ENCODE data around the gene CTNNA2.

The CTNNA2 gene

DNA sequence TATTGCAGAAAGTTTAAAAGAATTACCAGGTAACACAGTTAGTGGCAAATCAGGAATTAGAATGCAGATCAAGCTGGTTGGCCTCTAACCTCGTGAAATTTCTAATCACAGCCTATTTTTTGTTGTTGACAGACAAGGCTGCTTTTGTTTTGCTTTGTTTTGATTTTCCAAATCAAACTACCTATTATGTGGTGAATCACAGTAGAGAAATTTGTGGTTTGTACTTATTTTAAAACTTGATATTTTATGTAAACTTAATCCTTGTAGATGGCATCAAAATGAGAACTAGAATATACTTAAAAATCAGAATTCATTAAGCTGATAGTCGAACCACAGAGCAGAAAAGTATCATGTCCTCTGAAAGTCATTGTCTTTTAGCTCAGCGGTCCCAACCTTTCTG, 258.1 kb downstream of the CTNNA2 start:
- DNase-seq = no peak
- no peak for ATAC-seq
- Mint-ChIP-seq H3K36me3 (ENCODE audit: low read depth) (no peaks in the 10 kb centered on the region), H3K9me3 (peaks cover 4% of the 10 kb centered on the region), H3K4me3 (no peak overlapping the region), H3K27ac (no peak overlapping the region), H3K4me1 (no peaks in the 10 kb centered on the region), H3K27me3 (no peaks in the 10 kb centered on the region)

- no peak overlapping the region for H3K27ac Mint-ChIP-seq
- no peaks in the 10 kb centered on the region for H3K27me3 Mint-ChIP-seq
- peaks cover 4% of the 10 kb centered on the region for H3K9me3 Mint-ChIP-seq
- no peak overlapping the region for H3K4me3 Mint-ChIP-seq
- no peaks in the 10 kb centered on the region for H3K4me1 Mint-ChIP-seq
- no peak for DNase-seq
- no peak for ATAC-seq
- H3K36me3 Mint-ChIP-seq (ENCODE audit: low read depth) = no peaks in the 10 kb centered on the region
Observed at GRCh38 chr2:79771493-79771892, 258.6 kb downstream of the CTNNA2 start.

DNA sequence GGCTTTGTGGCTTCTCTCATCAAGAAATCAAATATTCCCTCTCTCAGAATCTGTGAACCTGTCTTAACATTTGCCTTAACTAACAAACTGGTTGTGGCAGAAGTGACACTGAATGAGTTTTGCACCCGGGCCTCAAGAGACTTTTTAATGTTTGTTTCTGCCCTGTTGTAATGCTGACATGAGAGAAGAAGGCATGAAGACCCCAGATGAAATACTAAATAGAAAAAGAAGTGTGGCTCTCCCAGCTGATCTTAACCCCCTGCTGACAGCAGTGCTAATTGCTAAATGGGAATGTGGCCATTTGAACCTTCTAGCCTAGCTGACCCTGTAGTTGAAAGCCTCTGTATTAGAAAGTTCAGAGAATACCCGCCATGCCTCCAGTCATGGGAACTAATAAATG, 261.2 kb downstream of the CTNNA2 start:
- no peaks in the 10 kb centered on the region for H3K9me3 Mint-ChIP-seq
- H3K36me3 Mint-ChIP-seq (ENCODE audit: low read depth) = no peaks in the 10 kb centered on the region
- H3K27ac Mint-ChIP-seq = no peak overlapping the region
- ATAC-seq = no peak
- H3K27me3 Mint-ChIP-seq = no peaks in the 10 kb centered on the region
- no peak for DNase-seq
- H3K4me1 Mint-ChIP-seq = no peaks in the 10 kb centered on the region
- H3K4me3 Mint-ChIP-seq = no peak overlapping the region

DNA sequence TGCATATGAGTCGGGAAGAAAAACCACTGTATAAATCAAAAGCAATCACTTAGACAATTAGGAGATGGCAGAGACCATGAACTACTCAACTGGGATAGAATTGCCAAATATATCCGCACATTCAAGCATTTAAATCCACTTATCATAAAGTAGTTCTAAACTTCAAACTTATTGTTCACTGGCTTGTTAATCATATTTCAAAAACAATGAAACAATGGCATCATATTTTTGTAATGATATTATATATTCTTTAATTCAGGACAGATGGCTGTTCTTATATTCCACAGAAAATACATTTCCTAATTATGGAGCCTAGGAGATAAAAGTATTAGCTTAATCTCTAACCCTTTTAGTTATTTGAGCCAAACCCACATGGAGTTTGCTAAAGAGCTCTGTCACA, 263.6 kb downstream of the CTNNA2 start:
- no peaks in the 10 kb centered on the region for H3K4me1 Mint-ChIP-seq
- H3K9me3 Mint-ChIP-seq = no peaks in the 10 kb centered on the region
- H3K27me3 Mint-ChIP-seq = no peaks in the 10 kb centered on the region
- H3K27ac Mint-ChIP-seq = no peak overlapping the region
- no peak for ATAC-seq
- H3K36me3 Mint-ChIP-seq (ENCODE audit: low read depth) = no peaks in the 10 kb centered on the region
- DNase-seq = no peak
- H3K4me3 Mint-ChIP-seq = no peak overlapping the region

DNA sequence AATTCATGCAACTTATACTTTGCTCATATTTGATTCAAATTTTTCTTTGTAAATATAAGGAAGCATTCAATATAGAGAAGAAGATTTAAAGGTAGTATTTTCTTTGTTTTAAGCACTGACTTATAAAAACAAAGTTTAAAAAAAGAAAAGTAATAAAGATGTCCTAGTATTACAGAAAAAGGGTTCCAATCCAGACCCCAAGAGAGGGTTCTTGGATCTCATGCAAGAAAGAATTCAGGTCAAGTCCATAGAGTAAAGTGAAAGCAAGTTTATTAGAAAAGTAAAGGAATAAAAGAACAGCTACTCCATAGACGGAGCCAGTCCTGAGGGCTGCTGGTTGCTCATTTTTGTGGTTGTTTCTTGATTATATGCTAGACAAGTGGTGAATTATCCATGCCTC, 267.9 kb downstream of the CTNNA2 start:
- H3K36me3 Mint-ChIP-seq (ENCODE audit: low read depth) = no peaks in the 10 kb centered on the region
- H3K9me3 Mint-ChIP-seq = peaks cover 4% of the 10 kb centered on the region
- ATAC-seq (no peak), DNase-seq (no peak)
- no peaks in the 10 kb centered on the region for H3K27me3 Mint-ChIP-seq
- no peak overlapping the region for H3K4me3 Mint-ChIP-seq
- no peaks in the 10 kb centered on the region for H3K4me1 Mint-ChIP-seq
- no peak overlapping the region for H3K27ac Mint-ChIP-seq

DNA sequence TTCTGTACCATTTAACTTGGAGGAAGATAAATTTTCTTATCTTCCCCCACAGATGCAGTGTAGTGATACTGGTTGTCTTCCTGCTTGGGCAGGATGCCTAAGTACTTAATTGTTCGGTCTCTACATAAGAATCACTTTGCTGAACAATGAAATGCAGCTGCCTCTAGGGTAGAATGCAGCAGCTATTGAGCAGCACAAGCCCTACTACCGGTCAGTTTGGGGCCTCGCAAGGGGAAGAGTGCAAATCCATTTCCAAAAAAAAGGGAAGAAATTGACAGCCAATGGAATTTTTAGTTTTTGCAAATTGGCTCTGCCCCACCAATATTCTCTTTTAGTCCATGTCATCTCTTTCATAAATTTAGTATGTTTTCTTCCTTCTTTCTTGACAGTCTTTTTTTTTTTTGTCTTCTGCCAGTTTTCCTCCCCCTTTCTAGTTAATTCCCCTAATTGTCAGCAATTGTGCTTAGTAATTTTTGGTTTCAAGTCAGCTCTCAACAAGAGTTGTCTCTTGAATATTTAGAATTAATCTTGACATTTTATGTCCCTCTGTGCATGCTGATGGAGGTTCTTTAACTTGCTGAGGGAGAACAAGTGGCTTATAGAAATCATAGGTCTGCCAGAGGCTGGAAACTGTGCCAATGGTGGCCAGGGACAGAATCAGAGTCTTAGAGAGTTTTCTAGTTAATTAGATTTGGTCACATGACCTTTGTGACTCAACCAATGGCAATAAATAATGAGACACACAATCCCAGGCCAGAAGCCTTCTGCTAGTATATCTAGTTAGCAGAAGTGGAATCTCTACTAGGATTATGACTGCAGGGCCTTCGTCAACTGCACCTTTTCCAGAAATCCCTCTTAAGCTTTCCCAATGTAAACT, 270.0 kb downstream of the CTNNA2 start:
- H3K4me3 Mint-ChIP-seq = no peak overlapping the region
- no peak overlapping the region for H3K27ac Mint-ChIP-seq
- peaks cover 9% of the 10 kb centered on the region for H3K9me3 Mint-ChIP-seq
- no peak for DNase-seq
- H3K27me3 Mint-ChIP-seq = no peaks in the 10 kb centered on the region
- H3K36me3 Mint-ChIP-seq (ENCODE audit: low read depth) = no peaks in the 10 kb centered on the region
- ATAC-seq = no peak
- H3K4me1 Mint-ChIP-seq = no peaks in the 10 kb centered on the region

DNA sequence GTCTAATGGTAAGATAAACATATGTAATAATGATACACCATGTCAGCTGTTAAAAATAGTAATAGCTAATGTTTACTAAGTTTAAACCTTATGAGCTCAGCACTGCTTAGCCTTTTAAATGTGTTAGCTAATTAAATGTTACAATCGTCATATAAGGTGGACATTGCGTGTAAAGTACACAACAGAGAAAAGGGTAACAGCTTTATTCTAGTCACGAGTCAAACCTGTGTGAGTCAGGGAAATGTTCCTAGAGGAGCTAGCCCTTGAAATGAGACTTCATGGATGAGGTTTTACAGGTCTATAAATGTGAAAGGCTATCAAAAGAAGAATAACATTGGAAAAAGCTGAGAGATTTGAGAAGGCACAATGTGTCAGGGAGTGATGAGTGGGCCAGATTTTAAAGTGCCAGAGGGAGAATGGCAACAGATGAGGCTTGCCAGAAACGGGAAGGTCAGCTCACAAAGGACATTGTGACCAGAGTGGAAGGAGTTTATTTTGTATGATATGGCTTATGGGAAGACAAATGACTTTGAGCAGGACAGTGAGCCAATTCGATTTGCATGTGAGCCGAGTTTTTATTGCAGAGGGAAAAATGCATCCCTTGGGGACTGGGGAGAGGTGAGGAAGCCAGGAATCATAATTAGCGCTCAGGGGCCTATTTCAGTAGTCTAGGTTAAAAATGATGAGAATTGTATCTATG, 276.3 kb downstream of the CTNNA2 start:
- no peak for ATAC-seq
- no peak overlapping the region for H3K27ac Mint-ChIP-seq
- no peak overlapping the region for H3K4me3 Mint-ChIP-seq
- H3K9me3 Mint-ChIP-seq = peaks cover 5% of the 10 kb centered on the region
- H3K36me3 Mint-ChIP-seq (ENCODE audit: low read depth) = no peaks in the 10 kb centered on the region
- DNase-seq = no peak
- no peaks in the 10 kb centered on the region for H3K4me1 Mint-ChIP-seq
- no peaks in the 10 kb centered on the region for H3K27me3 Mint-ChIP-seq

- H3K27me3 Mint-ChIP-seq = no peaks in the 10 kb centered on the region
- DNase-seq (no peak), ATAC-seq (no peak)
- H3K27ac Mint-ChIP-seq = no peak overlapping the region
- H3K4me3 Mint-ChIP-seq = no peak overlapping the region
- no peaks in the 10 kb centered on the region for H3K4me1 Mint-ChIP-seq
- peaks cover 5% of the 10 kb centered on the region for H3K9me3 Mint-ChIP-seq
- H3K36me3 Mint-ChIP-seq (ENCODE audit: low read depth) = no peaks in the 10 kb centered on the region
Observed at GRCh38 chr2:79789811-79790210, 277.0 kb downstream of the CTNNA2 start.

DNA sequence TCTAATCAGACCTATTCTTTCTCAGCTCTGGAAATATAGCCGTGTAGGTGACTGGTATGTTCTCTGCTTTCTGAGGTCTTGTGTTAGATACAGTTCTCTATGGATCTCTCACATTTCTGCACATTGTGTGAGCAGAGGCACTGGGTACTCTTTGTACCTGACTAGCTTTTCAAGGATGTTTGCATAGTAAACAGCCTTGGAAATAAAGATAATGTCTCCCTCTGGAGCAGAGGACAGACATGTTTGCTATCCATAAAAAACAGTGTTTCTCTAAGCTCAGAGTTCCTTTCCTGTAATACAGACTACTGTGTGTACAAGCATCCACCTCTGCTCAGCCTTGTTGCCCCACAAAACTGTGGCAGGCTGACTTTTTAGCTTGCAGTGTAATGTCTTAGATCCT, 279.2 kb downstream of the CTNNA2 start:
- Mint-ChIP-seq H3K27ac (no peak overlapping the region), H3K27me3 (no peaks in the 10 kb centered on the region), H3K4me1 (no peaks in the 10 kb centered on the region), H3K4me3 (no peak overlapping the region), H3K9me3 (no peaks in the 10 kb centered on the region), H3K36me3 (ENCODE audit: low read depth) (no peaks in the 10 kb centered on the region)
- ATAC-seq (no peak), DNase-seq (no peak)

- ATAC-seq = no peak
- no peaks in the 10 kb centered on the region for H3K27me3 Mint-ChIP-seq
Observed at GRCh38 chr2:79793006-79793405, 280.2 kb downstream of the CTNNA2 start.

GRCh38 chr2:79796641-79797040, 283.8 kb downstream of the CTNNA2 start:
- Mint-ChIP-seq H3K4me3 (no peak overlapping the region), H3K9me3 (no peaks in the 10 kb centered on the region), H3K27ac (no peak overlapping the region), H3K36me3 (ENCODE audit: low read depth) (no peaks in the 10 kb centered on the region), H3K4me1 (no peaks in the 10 kb centered on the region), H3K27me3 (no peaks in the 10 kb centered on the region)
- ATAC-seq (no peak), DNase-seq (no peak)

More at GRCh38 chr2:79793006-79793405, 280.2 kb downstream of the CTNNA2 start:
- H3K4me3 Mint-ChIP-seq = no peak overlapping the region
- no peak for DNase-seq
- H3K36me3 Mint-ChIP-seq (ENCODE audit: low read depth) = no peaks in the 10 kb centered on the region
- no peak overlapping the region for H3K27ac Mint-ChIP-seq
- no peaks in the 10 kb centered on the region for H3K4me1 Mint-ChIP-seq
- H3K9me3 Mint-ChIP-seq = no peaks in the 10 kb centered on the region

DNA sequence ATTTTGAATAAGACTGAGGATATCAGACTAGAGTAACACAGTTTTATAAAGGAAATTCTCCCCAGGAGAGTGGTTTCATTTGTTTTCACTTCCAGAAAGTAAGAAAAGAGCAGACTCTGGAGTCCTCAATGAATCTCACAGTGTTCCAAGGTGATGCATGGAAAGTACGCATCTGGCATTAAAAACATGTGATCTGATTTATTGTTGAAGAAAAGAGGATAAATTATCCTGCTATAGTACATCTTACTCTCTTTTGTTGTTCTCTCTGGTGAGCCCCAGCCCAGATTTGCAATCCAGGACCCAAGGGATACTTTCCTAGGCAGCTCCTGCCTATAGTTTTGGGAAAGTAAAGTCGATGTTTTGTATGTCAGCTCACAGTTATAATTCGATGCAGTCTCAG, 285.9 kb downstream of the CTNNA2 start:
- Mint-ChIP-seq H3K27me3 (no peaks in the 10 kb centered on the region), H3K36me3 (ENCODE audit: low read depth) (no peaks in the 10 kb centered on the region), H3K27ac (no peak overlapping the region), H3K4me3 (no peak overlapping the region), H3K9me3 (peaks cover 8% of the 10 kb centered on the region), H3K4me1 (no peaks in the 10 kb centered on the region)
- DNase-seq (no peak), ATAC-seq (no peak)

GRCh38 chr2:79799729-79800128, 286.9 kb downstream of the CTNNA2 start:
- Mint-ChIP-seq H3K36me3 (ENCODE audit: low read depth) (no peaks in the 10 kb centered on the region), H3K4me1 (no peaks in the 10 kb centered on the region), H3K4me3 (no peak overlapping the region), H3K9me3 (peaks cover 10% of the 10 kb centered on the region), H3K27me3 (no peaks in the 10 kb centered on the region), H3K27ac (no peak overlapping the region)
- ATAC-seq (no peak), DNase-seq (no peak)

DNA sequence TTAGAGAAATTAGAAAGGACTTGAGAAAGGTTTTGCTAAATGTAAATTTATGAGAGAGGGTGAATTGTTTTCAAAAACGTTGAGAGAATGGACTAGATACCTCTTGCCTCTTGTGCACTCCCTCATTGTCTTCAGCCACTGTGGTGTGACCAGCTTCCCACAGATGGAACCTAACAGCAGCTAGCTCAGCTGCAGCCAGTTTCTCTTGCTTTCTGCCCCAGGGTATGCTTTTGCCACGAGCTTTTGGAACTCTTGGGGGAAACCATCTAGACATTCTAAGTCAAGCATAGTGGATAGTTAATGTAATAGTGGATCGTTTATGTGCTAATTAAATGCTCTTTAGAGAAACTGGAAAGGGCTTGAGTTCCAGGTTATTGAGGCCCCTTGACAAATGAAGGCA, 288.2 kb downstream of the CTNNA2 start:
- ATAC-seq = no peak
- Mint-ChIP-seq H3K27me3 (no peaks in the 10 kb centered on the region), H3K27ac (no peak overlapping the region), H3K4me3 (no peak overlapping the region), H3K4me1 (no peaks in the 10 kb centered on the region), H3K36me3 (ENCODE audit: low read depth) (no peaks in the 10 kb centered on the region), H3K9me3 (peaks cover 12% of the 10 kb centered on the region)
- no peak for DNase-seq

DNA sequence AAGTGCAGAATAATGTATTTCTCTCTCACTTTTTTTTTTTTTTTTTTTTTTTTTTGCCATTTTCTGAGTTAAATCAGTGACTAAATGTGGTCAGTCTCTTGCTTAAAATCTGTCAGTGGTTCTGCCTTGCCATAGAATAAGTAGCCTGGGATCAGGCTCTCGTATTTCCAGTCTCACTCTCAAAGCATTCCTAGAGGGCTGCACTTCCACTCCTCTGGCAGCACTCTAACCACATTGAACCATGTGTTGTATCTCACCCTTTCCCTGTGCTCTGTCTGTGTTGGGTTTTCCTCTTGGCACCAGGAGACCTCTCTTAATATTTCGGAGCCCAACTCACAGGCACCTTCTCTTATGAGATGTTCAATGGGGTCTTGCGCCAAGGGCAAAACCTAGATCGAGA, 304.4 kb downstream of the CTNNA2 start:
- Mint-ChIP-seq H3K36me3 (ENCODE audit: low read depth) (no peaks in the 10 kb centered on the region), H3K9me3 (peaks cover 13% of the 10 kb centered on the region), H3K27ac (no peak overlapping the region), H3K4me1 (no peaks in the 10 kb centered on the region), H3K27me3 (no peaks in the 10 kb centered on the region), H3K4me3 (no peak overlapping the region)
- no peak for DNase-seq
- no peak for ATAC-seq
